Mesenchymal stem cell (in vitro differentiated cells and primary cell): ENCODE results near the gene BRINP1.

Source experiments
- DNase-seq: peaks from one replicate; pipeline ENCODE4 v3.0.0-alpha.2; 2013
- H2AFZ ChIP-seq: one replicate; pipeline ENCODE4 v1.6.1; 2013; ENCODE audit warnings: low read depth, mild to moderate bottlenecking, control low read depth, inconsistent platforms, low read length, moderate library complexity
- H2AK5ac ChIP-seq: 2 replicates; pipeline ENCODE4 v1.6.1; 2013; ENCODE audit warnings: low read length, moderate library complexity, mild to moderate bottlenecking, inconsistent platforms; ENCODE audit not compliant: severe bottlenecking
- H2BK120ac ChIP-seq: one replicate; pipeline ENCODE4 v1.6.1; 2013; ENCODE audit warnings: low read depth, mild to moderate bottlenecking, inconsistent platforms, low read length, moderate library complexity
- H2BK12ac ChIP-seq, 2 experiments: one replicate each; pipeline ENCODE4 v1.6.1; 2013; ENCODE audit warnings: inconsistent platforms in 2 of 2, low read length in 2 of 2, mild to moderate bottlenecking in 2 of 2, moderate library complexity in 2 of 2, control low read depth in 1 of 2
- H2BK15ac ChIP-seq: one replicate; pipeline ENCODE4 v1.6.1; 2013; ENCODE audit warnings: mild to moderate bottlenecking, low read depth, inconsistent platforms; ENCODE audit not compliant: poor library complexity, severe bottlenecking
- H2BK5ac ChIP-seq: 2 replicates; pipeline ENCODE4 v1.6.1; 2013; ENCODE audit warnings: low read depth, mild to moderate bottlenecking, low read length, control low read depth, inconsistent platforms; ENCODE audit not compliant: poor library complexity, severe bottlenecking
- H3K14ac ChIP-seq, 2 experiments: one replicate each; pipeline ENCODE4 v1.6.1; 2013; ENCODE audit warnings: inconsistent platforms in 2 of 2, low read length in 2 of 2, control low read depth in 1 of 2, mild to moderate bottlenecking in 1 of 2, moderate library complexity in 1 of 2
- H3K18ac ChIP-seq, 2 experiments: one replicate each; pipeline ENCODE4 v1.6.1; 2013; ENCODE audit warnings: inconsistent platforms in 2 of 2, low read length in 2 of 2, control low read depth in 1 of 2, low read depth in 1 of 2, mild to moderate bottlenecking in 1 of 2
- H3K23ac ChIP-seq, 2 experiments: one replicate each; pipeline ENCODE4 v1.6.1; 2013; ENCODE audit warnings: inconsistent platforms in 2 of 2, low read length in 2 of 2, mild to moderate bottlenecking in 2 of 2, moderate library complexity in 2 of 2, control low read depth in 1 of 2
- H3K27ac ChIP-seq: 2 replicates; pipeline ENCODE4 v1.5.1; 2013; ENCODE audit warnings: mild to moderate bottlenecking, moderate library complexity, low read length, control low read depth, inconsistent platforms; ENCODE audit not compliant: poor library complexity, severe bottlenecking
- H3K27me3 ChIP-seq, 2 experiments: 2 replicates each; pipeline versions ENCODE4 v1.6.1 to v1.7.0; 2013; ENCODE audit warnings: low read length in 2 of 2, mild to moderate bottlenecking in 2 of 2, moderate library complexity in 2 of 2, control low read depth in 1 of 2, inconsistent platforms in 1 of 2; ENCODE audit not compliant: control insufficient read depth in 1 of 2, insufficient read depth in 1 of 2
- H3K36me3 ChIP-seq, 2 experiments: 2 replicates each; pipeline versions ENCODE4 v1.6.1 to v1.7.0; 2013; ENCODE audit warnings: low read length in 2 of 2, control low read depth in 1 of 2, inconsistent platforms in 1 of 2, low read depth in 1 of 2, mild to moderate bottlenecking in 1 of 2; ENCODE audit not compliant: insufficient read depth in 2 of 2, control insufficient read depth in 1 of 2
- H3K4ac ChIP-seq, 2 experiments: one replicate each; pipeline ENCODE4 v1.6.1; 2013; ENCODE audit warnings: inconsistent platforms in 2 of 2, low read length in 2 of 2, mild to moderate bottlenecking in 2 of 2, moderate library complexity in 2 of 2, control low read depth in 1 of 2, low read depth in 1 of 2
- H3K4me1 ChIP-seq: 2 replicates; pipeline ENCODE4 v1.6.1; 2013; ENCODE audit warnings: low read depth, low read length, control low read depth; ENCODE audit not compliant: control insufficient read depth, insufficient read depth
- H3K4me2 ChIP-seq: 2 replicates; pipeline ENCODE4 v1.6.1; 2013; ENCODE audit warnings: low read length, mild to moderate bottlenecking, inconsistent platforms; ENCODE audit not compliant: poor library complexity, severe bottlenecking
- H3K4me3 ChIP-seq, 2 experiments: 2 replicates each; pipeline versions ENCODE4 v1.5.1 to v1.7.0; 2013; ENCODE audit warnings: low read length in 2 of 2, mild to moderate bottlenecking in 2 of 2, control low read depth in 1 of 2, low read depth in 1 of 2; ENCODE audit not compliant: insufficient read depth in 1 of 2
- H3K79me1 ChIP-seq: replicated peaks from 2 replicates; pipeline ENCODE4 v1.6.1; 2013; ENCODE audit warnings: mild to moderate bottlenecking, control low read depth, low read length, inconsistent platforms; ENCODE audit not compliant: poor library complexity, severe bottlenecking
- H3K9ac ChIP-seq: 2 replicates; pipeline ENCODE4 v1.7.0; 2013; ENCODE audit warnings: mild to moderate bottlenecking, low read length, moderate library complexity
- H3K9me3 ChIP-seq: 2 replicates; pipeline ENCODE4 v1.7.0; 2013; ENCODE audit warnings: mild to moderate bottlenecking, low read length; ENCODE audit not compliant: control insufficient read depth
- H4K8ac ChIP-seq: one replicate; pipeline ENCODE4 v1.6.1; 2013; ENCODE audit warnings: inconsistent platforms, mild to moderate bottlenecking, low read length, moderate library complexity
- H4K91ac ChIP-seq: one replicate; pipeline ENCODE4 v1.6.1; 2013; ENCODE audit warnings: mild to moderate bottlenecking, low read length, inconsistent platforms
- WGBS: methylation state at CpG from one replicate; pipeline ENCODE4 v1.1.7; 2013; ENCODE audit warnings: mixed read lengths; 5-methylcytosine and 5-hydroxymethylcytosine counted together

Gene BRINP1

GRCh38 chr9:119343059-119343990 is 25.9 kb downstream of the BRINP1 start:
- Histone ChIP-seq H3K36me3 (no peaks in the 10 kb centered on the region), H2BK120ac (no peak overlapping the region), H3K4me3 (no peak overlapping the region), H3K27ac (no peak overlapping the region), H3K4me2 (no peak overlapping the region), H4K91ac (no peak overlapping the region), H2BK15ac (no peak overlapping the region), H2AK5ac (no peak overlapping the region), H3K14ac (no peak overlapping the region), H2BK5ac (no peak overlapping the region), H2AFZ (no peak overlapping the region), H3K79me1 (no peaks in the 10 kb centered on the region), H3K18ac (no peak overlapping the region), H3K23ac (no peak overlapping the region), H3K4me1 (no peaks in the 10 kb centered on the region), H2BK12ac (no peak overlapping the region), H4K8ac (no peak overlapping the region), H3K4ac (no peak overlapping the region), H3K9ac (no peak overlapping the region), H3K27me3 (no peaks in the 10 kb centered on the region), H3K9me3 (no peaks in the 10 kb centered on the region)
- DNase-seq = no peak
- WGBS = 77% methylated on average over 12 of the region's 13 CpGs

- Histone ChIP-seq H4K8ac (no peak overlapping the region), H2BK15ac (no peak overlapping the region), H3K14ac (no peak overlapping the region), H3K27me3 (no peaks in the 10 kb centered on the region), H3K4ac (no peak overlapping the region), H3K9ac (no peak overlapping the region), H3K79me1 (no peaks in the 10 kb centered on the region), H2BK5ac (no peak overlapping the region), H3K36me3 (no peaks in the 10 kb centered on the region), H3K18ac (no peak overlapping the region), H2AFZ (no peak overlapping the region), H2AK5ac (no peak overlapping the region), H2BK12ac (no peak overlapping the region), H3K4me1 (no peaks in the 10 kb centered on the region), H3K23ac (no peak overlapping the region), H4K91ac (no peak overlapping the region), H3K9me3 (no peaks in the 10 kb centered on the region), H3K4me3 (no peak overlapping the region), H3K4me2 (no peak overlapping the region), H2BK120ac (no peak overlapping the region), H3K27ac (no peak overlapping the region)
- no peak for DNase-seq
- no CpG with 5 or more reads among the region's 3 CpGs for WGBS
Measured at GRCh38 chr9:119339056-119339455, 30.2 kb downstream of the BRINP1 start.

GRCh38 chr9:119337573-119337972 is 31.7 kb downstream of the BRINP1 start:
- H2BK12ac ChIP-seq = no peak overlapping the region
- H2BK5ac ChIP-seq = no peak overlapping the region
- H3K14ac ChIP-seq = no peak overlapping the region
- no peak overlapping the region for H3K23ac ChIP-seq
- H3K4me3 ChIP-seq = no peak overlapping the region
- H3K27me3 ChIP-seq = no peaks in the 10 kb centered on the region
- no peak overlapping the region for H2BK120ac ChIP-seq
- no peak overlapping the region for H3K4me2 ChIP-seq
- H3K9me3 ChIP-seq = no peaks in the 10 kb centered on the region
- H3K18ac ChIP-seq = no peak overlapping the region
- H2BK15ac ChIP-seq = no peak overlapping the region
- no peaks in the 10 kb centered on the region for H3K36me3 ChIP-seq
- no peak overlapping the region for H2AFZ ChIP-seq
- H4K91ac ChIP-seq = no peak overlapping the region
- H3K27ac ChIP-seq = no peak overlapping the region
- H3K79me1 ChIP-seq = no peaks in the 10 kb centered on the region
- no peaks in the 10 kb centered on the region for H3K4me1 ChIP-seq
- no peak overlapping the region for H2AK5ac ChIP-seq
- H3K4ac ChIP-seq = no peak overlapping the region
- DNase-seq = no peak
- H4K8ac ChIP-seq = no peak overlapping the region
- no peak overlapping the region for H3K9ac ChIP-seq

- peaks cover 9% of the 10 kb centered on the region for H3K9me3 ChIP-seq
Measured at GRCh38 chr9:119334745-119335144, 34.5 kb downstream of the BRINP1 start.

More at GRCh38 chr9:119334745-119335144, 34.5 kb downstream of the BRINP1 start:
- no peak for DNase-seq
- no peak overlapping the region for H4K91ac ChIP-seq
- H2AFZ ChIP-seq = no peak overlapping the region
- no peak overlapping the region for H3K27ac ChIP-seq
- H3K23ac ChIP-seq = no peak overlapping the region
- no peaks in the 10 kb centered on the region for H3K79me1 ChIP-seq
- no peak overlapping the region for H3K4me3 ChIP-seq
- H2AK5ac ChIP-seq = no peak overlapping the region
- peak overlapping the region; percentile 60 for H3K9ac ChIP-seq
- H2BK5ac ChIP-seq = no peak overlapping the region
- no peaks in the 10 kb centered on the region for H3K27me3 ChIP-seq
- no peaks in the 10 kb centered on the region for H3K4me1 ChIP-seq
- H3K4ac ChIP-seq = no peak overlapping the region
- no peak overlapping the region for H3K14ac ChIP-seq
- 82% methylated on average over 5 of the region's 5 CpGs for WGBS
- H2BK12ac ChIP-seq = no peak overlapping the region
- H4K8ac ChIP-seq = no peak overlapping the region
- no peak overlapping the region for H3K18ac ChIP-seq
- peaks cover 0 to 2% of the 10 kb centered on the region in 2 experiments for H3K36me3 ChIP-seq
- no peak overlapping the region for H2BK15ac ChIP-seq
- no peak overlapping the region for H2BK120ac ChIP-seq
- H3K4me2 ChIP-seq = no peak overlapping the region
